GM03348 (cell line): ENCODE measurements around the gene RPS19BP1.
"Not testable (repeated sequence)": the region's sequence is repeated elsewhere in the genome, so short reads cannot be mapped to it uniquely, and the experiment has no call there.

Source experiments
- DNase-seq: peaks from one replicate; pipeline ENCODE4 v3.0.0; 2012; ENCODE audit warnings: low spot score

The RPS19BP1 gene

GRCh38 chr22:39513791-39514190, 18.8 kb downstream of the RPS19BP1 start:
- DNase-seq: no peak

- DNase-seq: no peak
These were observed 20.5 kb downstream of the RPS19BP1 start for GRCh38 chr22:39512026-39512425.

- no peak for DNase-seq
These were observed 21.3 kb downstream of the RPS19BP1 start for GRCh38 chr22:39511226-39511625.

- no peak for DNase-seq
These were observed 21.9 kb downstream of the RPS19BP1 start for GRCh38 chr22:39510529-39511149.

GRCh38 chr22:39508393-39508792, 24.2 kb downstream of the RPS19BP1 start:
- DNase-seq: no peak

- not testable (repeated sequence) for DNase-seq
These were observed 25.5 kb downstream of the RPS19BP1 start for GRCh38 chr22:39507021-39507420.

GRCh38 chr22:39504071-39504470, 28.5 kb downstream of the RPS19BP1 start:
- DNase-seq: no peak

- DNase-seq: no peak
These were observed 28.9 kb downstream of the RPS19BP1 start for GRCh38 chr22:39503630-39504029.

GRCh38 chr22:39502789-39503409, 29.6 kb downstream of the RPS19BP1 start:
- no peak for DNase-seq

- DNase-seq: peak; percentile 98
These were observed 30.3 kb downstream of the RPS19BP1 start, which contains the start of gene MIEF1 for GRCh38 chr22:39502109-39502788. Gene MIEF1 (plus strand): TSS chr22:39502290. CDS start chr22:39511295, 9,005 bp downstream.

- no peak for DNase-seq
These were observed 30.9 kb downstream of the RPS19BP1 start for GRCh38 chr22:39501644-39502108.

- DNase-seq: no peak
These were observed 32.4 kb downstream of the RPS19BP1 start for GRCh38 chr22:39500101-39500500.

- DNase-seq: no peak
These were observed 33.7 kb downstream of the RPS19BP1 start for GRCh38 chr22:39498802-39499201.

- no peak for DNase-seq
These were observed 34.2 kb downstream of the RPS19BP1 start for GRCh38 chr22:39498368-39498767.

GRCh38 chr22:39497429-39497828, 35.1 kb downstream of the RPS19BP1 start:
- DNase-seq: no peak

- peak; percentile 71 for DNase-seq
These were observed 36.3 kb downstream of the RPS19BP1 start for GRCh38 chr22:39496131-39496838.

GRCh38 chr22:39494471-39495120, 38.0 kb downstream of the RPS19BP1 start:
- no peak for DNase-seq

GRCh38 chr22:39493759-39494158, 38.8 kb downstream of the RPS19BP1 start:
- peak; percentile 85 for DNase-seq

GRCh38 chr22:39492186-39492585, 40.4 kb downstream of the RPS19BP1 start:
- no peak for DNase-seq

- no peak for DNase-seq
These were observed 40.9 kb downstream of the RPS19BP1 start for GRCh38 chr22:39491696-39492095.

GRCh38 chr22:39490966-39491680, 41.4 kb downstream of the RPS19BP1 start:
- no peak for DNase-seq
